ENCODE measurements around the gene FBXL7. TPM values are rescaled to one million over a fixed set of nuclear protein-coding genes. Genes with fewer than 3 reads are reported as not detected.

Gene FBXL7
- total RNA-seq, 8 experiments from 2014 or later, result 2.9 to 12.8 (median 5.8) TPM

DNA sequence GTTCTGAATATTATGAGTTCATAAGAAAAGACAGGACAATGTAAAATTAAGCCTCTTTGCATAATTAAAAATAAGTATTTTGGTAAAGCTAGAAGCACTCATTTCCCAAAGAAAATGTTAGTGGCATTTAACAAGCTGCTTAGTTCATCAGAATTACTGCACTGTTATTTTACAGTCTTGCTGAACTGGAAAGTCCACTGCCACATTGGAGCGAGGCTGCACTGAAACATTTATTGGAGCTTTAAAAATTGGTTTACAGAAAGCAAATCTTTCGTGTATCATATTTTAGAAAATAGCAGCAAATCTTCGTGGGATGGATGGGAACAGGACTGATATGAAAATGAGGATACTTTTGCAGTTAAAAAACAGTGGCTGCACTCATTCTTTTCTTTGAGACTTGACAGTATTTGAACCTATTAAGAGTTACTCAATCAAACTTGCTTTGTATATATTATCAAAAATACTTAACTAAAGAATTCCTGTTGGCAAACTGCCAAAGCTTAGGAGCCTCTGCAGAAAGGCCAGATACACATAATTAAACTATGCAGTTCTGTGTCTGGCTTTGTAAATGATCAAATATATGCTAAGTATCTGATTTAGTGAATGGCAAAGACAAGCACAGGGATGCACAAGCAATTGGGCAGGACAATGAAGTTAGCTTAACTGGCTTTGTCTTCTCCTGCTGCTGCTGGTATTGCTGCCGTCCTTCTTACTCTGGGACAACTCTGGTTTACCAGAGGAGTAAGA, 16.5 kb upstream of the FBXL7 start:
- ATAC-seq (replicated peaks in 6 of 8), result peak in 5 of 8 experiments; percentile 50 to 74 (median 69)
- H3K4me3 ChIP-seq, result no peak overlapping the region

DNA sequence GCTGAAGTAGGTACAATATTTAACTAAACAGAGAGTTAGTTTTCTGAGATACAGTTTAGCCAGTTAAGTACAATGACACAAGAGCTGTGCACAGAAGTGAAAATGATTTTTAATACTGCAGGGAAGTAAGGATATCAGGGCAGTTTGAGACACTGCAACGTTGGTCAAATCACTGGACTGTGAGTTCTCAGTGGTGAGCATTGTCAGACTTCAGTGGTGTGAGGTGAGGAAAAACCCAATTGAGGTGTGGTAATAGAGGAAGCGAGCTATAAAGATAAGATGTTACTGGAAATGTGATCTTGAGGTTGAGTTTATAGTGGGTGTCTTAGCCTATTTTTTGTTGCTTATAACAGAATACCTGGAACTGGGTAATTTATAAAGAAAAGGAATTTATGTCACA, 12.8 kb upstream of the FBXL7 start:
- in situ Hi-C loops (cut with MboI; ENCODE audit: low pct_unique_long_range_greater_than_20kb in 2 of 9, low sequenced_read_pairs in 9 of 9, unreplicated experiment in 9 of 9), result no loop called here
- Histone ChIP-seq H3K27ac (no peak overlapping the region), H3K4me3 (no peak overlapping the region), H3K4me1 (replicated peaks in 1 of 2) (peaks cover 3 to 4% of the 10 kb centered on the region in 2 donors)
- 8 to 90% (median 78%) methylated on average over 1 to 2 of the region's 2 CpGs for WGBS, 10 experiments
- no peak for ATAC-seq (replicated peaks in 6 of 8)

More for the DNA sequence above, 16.5 kb upstream of the FBXL7 start:
- Histone ChIP-seq H3K4me1 (replicated peaks in 1 of 2) (peaks cover 3 to 4% of the 10 kb centered on the region in 2 donors), H3K27ac (no peak overlapping the region)
- in situ Hi-C loops (cut with MboI; ENCODE audit: low pct_unique_long_range_greater_than_20kb in 2 of 9, low sequenced_read_pairs in 9 of 9, unreplicated experiment in 9 of 9), result no loop called here
- WGBS, 10 experiments, result 18 to 88% (median 79%) methylated on average over 1 to 4 of the region's 4 CpGs

DNA sequence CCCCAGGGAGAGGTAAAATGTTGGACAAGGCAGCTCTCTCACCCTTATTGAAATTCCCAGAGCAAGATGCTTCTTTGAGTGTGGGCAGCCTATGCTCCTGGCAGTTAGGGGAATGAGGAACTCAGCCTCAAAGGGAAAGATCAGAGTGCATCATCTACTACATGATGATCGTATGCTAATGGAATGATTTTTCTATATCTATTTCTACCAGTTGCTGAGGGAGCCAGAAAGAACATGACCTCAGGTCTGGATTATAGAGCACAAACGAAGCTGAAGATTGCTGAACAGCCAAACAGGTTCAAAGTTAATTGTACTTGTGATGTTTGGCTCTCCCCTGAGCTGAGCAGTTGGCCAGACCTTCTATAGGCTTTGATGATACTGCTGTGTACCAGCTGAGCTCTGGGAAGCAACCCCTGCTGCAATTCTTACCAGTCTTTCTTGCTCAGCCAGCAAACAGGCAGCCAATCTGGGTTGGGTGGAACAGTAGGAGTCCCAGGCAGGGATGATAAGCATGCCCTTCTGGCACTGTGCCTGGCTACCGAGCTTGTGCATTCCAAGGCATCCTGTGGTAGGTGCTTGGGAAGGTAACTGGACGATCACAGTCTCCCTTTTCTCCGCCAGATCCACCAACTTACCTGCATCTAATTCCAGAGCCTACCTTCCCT, 10.3 kb upstream of the FBXL7 start:
- Histone ChIP-seq H3K4me3 (no peak overlapping the region), H3K27ac (no peak overlapping the region), H3K4me1 (replicated peaks in 1 of 2) (peaks cover 0 to 2% of the 10 kb centered on the region in 2 donors)
- in situ Hi-C loops (cut with MboI; ENCODE audit: low pct_unique_long_range_greater_than_20kb in 2 of 9, low sequenced_read_pairs in 9 of 9, unreplicated experiment in 9 of 9), result no loop called here
- ATAC-seq (replicated peaks in 6 of 8), result no peak
- 30 to 100% (median 61%) methylated on average over 1 to 4 of the region's 5 CpGs for WGBS, 10 experiments

GRCh38 chr5:15492545-15492944, 7.4 kb upstream of the FBXL7 start:
- peaks cover 0 to 12% of the 10 kb centered on the region in 2 donors for H3K4me1 ChIP-seq (replicated peaks in 1 of 2)
- WGBS, 10 experiments, result 80 to 100% (median 100%) methylated on average over 1 of the region's 1 CpG; no CpG with 5 or more reads in 5 of the 10 experiments
- H3K27ac ChIP-seq, result no peak overlapping the region
- H3K4me3 ChIP-seq, result no peak overlapping the region
- no peak for ATAC-seq (replicated peaks in 6 of 8)
- in situ Hi-C loops (cut with MboI; ENCODE audit: low pct_unique_long_range_greater_than_20kb in 2 of 9, low sequenced_read_pairs in 9 of 9, unreplicated experiment in 9 of 9), result no loop called here

DNA sequence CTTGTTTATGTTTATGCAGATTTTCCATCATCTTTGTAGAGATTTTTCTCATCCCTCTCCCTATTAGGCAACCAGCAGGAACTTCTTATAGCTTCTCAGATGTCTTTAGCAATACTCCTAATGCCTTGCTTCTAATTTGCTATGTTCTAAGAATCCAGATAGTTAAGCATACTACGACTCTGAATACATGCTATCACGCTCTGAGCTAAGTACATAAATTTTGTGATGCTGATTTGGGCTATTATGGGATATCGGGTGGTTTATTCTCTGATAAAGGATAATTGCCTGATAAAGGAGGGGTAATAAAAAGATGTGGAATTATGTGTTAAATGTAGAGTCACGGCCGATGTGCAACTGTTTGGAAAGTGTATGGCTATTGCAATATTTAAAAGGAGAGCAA, 6.5 kb upstream of the FBXL7 start:
- in situ Hi-C loops (cut with MboI; ENCODE audit: low pct_unique_long_range_greater_than_20kb in 2 of 9, low sequenced_read_pairs in 9 of 9, unreplicated experiment in 9 of 9), result no loop called here
- H3K4me3 ChIP-seq, result no peak overlapping the region
- WGBS, 10 experiments, result 67 to 100% (median 90%) methylated on average over 1 to 5 of the region's 5 CpGs
- H3K4me1 ChIP-seq (replicated peaks in 1 of 2), result peaks cover 0 to 12% of the 10 kb centered on the region in 2 donors
- no peak for ATAC-seq (replicated peaks in 6 of 8)
- H3K27ac ChIP-seq, result no peak overlapping the region

GRCh38 chr5:15495026-15495425, 5.0 kb upstream of the FBXL7 start:
- peak in 4 of 8 experiments; percentile 4 to 64 (median 57) for ATAC-seq (replicated peaks in 6 of 8)
- Histone ChIP-seq H3K4me1 (replicated peaks in 1 of 2) (peaks cover 0 to 17% of the 10 kb centered on the region in 2 donors), H3K4me3 (no peak overlapping the region), H3K27ac (no peak overlapping the region)
- in situ Hi-C loops (cut with MboI; ENCODE audit: low pct_unique_long_range_greater_than_20kb in 2 of 9, low sequenced_read_pairs in 9 of 9, unreplicated experiment in 9 of 9), result no loop called here
- WGBS, 10 experiments, result 0 to 67% (median 33%) methylated on average over 1 to 6 of the region's 6 CpGs; no CpG with 5 or more reads in 1 of the 10 experiments

GRCh38 chr5:15496886-15497285, 3.1 kb upstream of the FBXL7 start:
- 58 to 100% (median 93%) methylated on average over 1 to 3 of the region's 3 CpGs; no CpG with 5 or more reads in 3 of the 10 experiments for WGBS, 10 experiments
- Histone ChIP-seq H3K4me3 (no peak overlapping the region), H3K4me1 (replicated peaks in 1 of 2) (peaks cover 0 to 17% of the 10 kb centered on the region in 2 donors), H3K27ac (no peak overlapping the region)
- ATAC-seq (replicated peaks in 6 of 8), result no peak
- in situ Hi-C loops (cut with MboI; ENCODE audit: low pct_unique_long_range_greater_than_20kb in 2 of 9, low sequenced_read_pairs in 9 of 9, unreplicated experiment in 9 of 9), result no loop called here

GRCh38 chr5:15500325-15501001, 483 bp downstream of the FBXL7 start:
- peak; percentile 51 to 81 (median 74) for ATAC-seq (replicated peaks in 6 of 8)
- Histone ChIP-seq H3K27ac (peak overlapping the region in 1 of 2 donors; percentile 14), H3K4me1 (replicated peaks in 1 of 2) (peaks cover 16 to 17% of the 10 kb centered on the region in 2 donors), H3K4me3 (peak overlapping the region; percentile 48 to 83 (median 68))
- in situ Hi-C loops (cut with MboI; ENCODE audit: low pct_unique_long_range_greater_than_20kb in 2 of 9, low sequenced_read_pairs in 9 of 9, unreplicated experiment in 9 of 9), result loop anchor here in 1 of 9 experiments (25.0 kb wide), 1 partner anchor 287 kb away; no protein-coding TSS in a partner anchor
- 0% methylated on average over 9 to 17 of the region's 61 CpGs; no CpG with 5 or more reads in 8 of the 10 experiments for WGBS, 10 experiments

DNA sequence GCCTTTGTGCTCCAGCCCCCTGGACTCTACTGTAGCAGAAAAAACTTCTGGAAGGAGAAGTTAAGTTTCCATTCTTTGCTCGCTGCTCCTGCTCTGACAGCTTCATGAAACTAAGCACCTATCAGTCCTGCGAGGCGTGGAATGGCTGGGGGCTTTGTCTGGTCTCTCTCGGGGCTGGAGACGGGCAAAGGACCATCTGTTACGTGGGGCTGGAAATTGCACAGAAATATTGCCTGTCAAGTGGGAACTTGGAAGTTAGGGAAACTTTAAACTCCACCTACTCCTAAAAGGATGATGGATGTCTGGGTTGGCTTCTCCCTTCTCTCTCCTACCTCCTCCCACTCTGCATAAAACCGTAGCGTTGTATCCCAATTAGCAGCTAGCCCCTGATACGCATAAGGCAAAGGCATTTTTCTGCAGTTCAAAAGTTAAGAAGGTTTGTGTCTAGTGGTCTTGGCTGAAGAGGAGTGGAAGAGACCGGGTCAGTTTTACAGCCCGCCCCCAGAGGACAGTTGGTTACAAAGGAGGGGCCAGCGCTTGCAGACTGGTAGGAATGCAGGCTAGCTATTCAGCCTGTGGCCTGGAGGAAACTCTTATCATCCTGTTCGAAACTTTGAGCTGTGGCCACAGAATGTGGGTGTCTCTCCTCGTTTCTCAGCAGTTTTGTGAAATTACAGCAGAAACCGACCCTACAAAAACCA, 1.3 kb downstream of the FBXL7 start:
- ATAC-seq (replicated peaks in 6 of 8), result peak; percentile 36 to 65 (median 44)
- no peak overlapping the region for H3K27ac ChIP-seq

DNA sequence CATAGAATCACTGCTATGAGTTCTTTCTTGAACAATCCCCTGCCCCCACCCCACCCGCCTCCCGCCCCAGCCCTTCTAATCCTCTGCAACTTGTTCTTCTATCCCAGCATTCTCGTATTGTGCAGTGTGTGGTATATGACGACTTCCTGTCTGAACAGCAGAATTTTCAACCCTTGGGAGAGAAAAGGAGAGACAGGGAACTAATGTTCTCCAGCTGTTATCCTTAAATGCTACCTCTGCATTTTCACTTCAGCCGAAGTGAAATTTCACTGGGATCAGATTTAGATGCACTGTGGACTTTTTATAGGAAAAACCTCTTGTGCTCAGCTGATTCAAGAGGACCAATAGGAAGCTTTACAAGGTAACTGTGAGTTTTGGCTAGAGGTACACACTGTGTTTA, 2.2 kb downstream of the FBXL7 start:
- 5 to 60% (median 33%) methylated on average over 1 to 3 of the region's 5 CpGs; no CpG with 5 or more reads in 4 of the 10 experiments for WGBS, 10 experiments
- in situ Hi-C loops (cut with MboI; ENCODE audit: low pct_unique_long_range_greater_than_20kb in 2 of 9, low sequenced_read_pairs in 9 of 9, unreplicated experiment in 9 of 9), result loop anchor here in 1 of 9 experiments (25.0 kb wide), 1 partner anchor 285 kb away; no protein-coding TSS in a partner anchor
- H3K27ac ChIP-seq, result no peak overlapping the region
- H3K4me1 ChIP-seq (replicated peaks in 1 of 2), result peaks cover 16 to 18% of the 10 kb centered on the region in 2 donors
- H3K4me3 ChIP-seq, result peak overlapping the region; percentile 48 to 83 (median 68)
- no peak for ATAC-seq (replicated peaks in 6 of 8)

More for the DNA sequence above, 1.3 kb downstream of the FBXL7 start:
- Histone ChIP-seq H3K4me3 (peak overlapping the region; percentile 48 to 83 (median 68)), H3K4me1 (replicated peaks in 1 of 2) (peaks cover 15 to 16% of the 10 kb centered on the region in 2 donors)
- in situ Hi-C loops (cut with MboI; ENCODE audit: low pct_unique_long_range_greater_than_20kb in 2 of 9, low sequenced_read_pairs in 9 of 9, unreplicated experiment in 9 of 9), result loop anchor here in 1 of 9 experiments (25.0 kb wide), 1 partner anchor 286 kb away; no protein-coding TSS in a partner anchor
- 0 to 2% (median 0%) methylated on average over 3 to 14 of the region's 15 CpGs; no CpG with 5 or more reads in 1 of the 10 experiments for WGBS, 10 experiments

- 63 to 100% (median 92%) methylated on average over 2 to 5 of the region's 5 CpGs; no CpG with 5 or more reads in 1 of the 10 experiments for WGBS, 10 experiments
- in situ Hi-C loops (cut with MboI; ENCODE audit: low pct_unique_long_range_greater_than_20kb in 2 of 9, low sequenced_read_pairs in 9 of 9, unreplicated experiment in 9 of 9), result loop anchor here in 1 of 9 experiments (25.0 kb wide), 1 partner anchor 281 kb away; no protein-coding TSS in a partner anchor
- no peak overlapping the region for H3K27ac ChIP-seq
- no peak for ATAC-seq (replicated peaks in 6 of 8)
- no peak overlapping the region for H3K4me3 ChIP-seq
- peaks cover 14 to 16% of the 10 kb centered on the region in 2 donors for H3K4me1 ChIP-seq (replicated peaks in 1 of 2)
Observed at GRCh38 chr5:15506146-15506545, 6.2 kb downstream of the FBXL7 start.

DNA sequence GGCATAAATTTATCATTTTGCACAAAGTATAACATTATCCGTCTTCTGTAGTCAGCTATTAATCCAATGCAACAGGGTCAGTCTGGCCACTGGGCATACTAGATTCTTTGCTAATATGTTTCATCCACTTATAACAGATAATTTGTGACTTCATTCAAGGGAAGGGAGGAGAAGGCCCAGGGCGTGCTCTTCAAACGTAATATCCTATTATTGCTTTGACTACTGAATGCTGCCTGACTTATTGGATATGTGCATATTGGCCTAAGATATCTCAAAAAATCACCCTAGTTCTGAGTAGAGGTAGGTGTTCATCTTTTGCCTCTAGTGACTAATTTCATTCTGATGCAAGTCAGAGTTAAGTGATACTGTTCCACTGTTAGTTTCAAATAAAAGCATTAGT, 6.9 kb downstream of the FBXL7 start:
- ATAC-seq (replicated peaks in 6 of 8), result peak in 3 of 8 experiments; percentile 25 to 90 (median 87)

More for the DNA sequence above, 6.9 kb downstream of the FBXL7 start:
- in situ Hi-C loops (cut with MboI; ENCODE audit: low pct_unique_long_range_greater_than_20kb in 2 of 9, low sequenced_read_pairs in 9 of 9, unreplicated experiment in 9 of 9), result loop anchor here in 1 of 9 experiments (25.0 kb wide), 1 partner anchor 280 kb away; no protein-coding TSS in a partner anchor
- Histone ChIP-seq H3K4me3 (no peak overlapping the region), H3K27ac (no peak overlapping the region), H3K4me1 (replicated peaks in 1 of 2) (peaks cover 14 to 16% of the 10 kb centered on the region in 2 donors)
- 0 to 100% (median 67%) methylated on average over 1 to 3 of the region's 3 CpGs; no CpG with 5 or more reads in 2 of the 10 experiments for WGBS, 10 experiments

Measured in motor neuron (in vitro differentiated cells).